ENCODE results near the gene DPP10. TPM values are rescaled to one million over a fixed set of nuclear protein-coding genes. Genes with fewer than 3 reads are reported as not detected.

DPP10 gene
- total and polyA plus RNA-seq, 4 donors: 30.6 to 83.0 (median 48.0) TPM

DNA sequence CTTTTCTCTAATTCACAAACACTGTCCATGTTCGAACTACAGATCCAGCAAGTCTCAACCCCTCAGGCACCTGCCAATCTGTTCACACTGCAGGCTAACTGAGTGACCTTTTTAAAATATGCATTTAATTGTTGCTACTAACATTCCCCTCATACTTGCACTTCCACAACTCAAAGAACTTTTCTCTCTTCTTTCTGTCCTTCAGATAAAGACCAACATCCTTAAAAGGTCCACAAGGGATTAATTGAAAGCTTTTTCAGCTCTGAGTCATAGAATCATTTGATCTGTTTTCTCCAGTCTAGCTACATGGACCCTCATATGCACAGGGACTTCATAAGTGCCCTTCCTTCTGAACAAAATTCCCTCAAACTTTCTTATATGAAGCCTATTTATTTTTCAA, 1321.2 kb downstream of the DPP10 start:
- Histone ChIP-seq H3K36me3 (ENCODE audit: control insufficient read depth, insufficient read depth, low read length) (no peaks in the 10 kb centered on the region), H3K4me3 (ENCODE audit: low read depth, low read length) (no peak overlapping the region), H3K4me1 (ENCODE audit: control insufficient read depth, insufficient read depth, low read length) (no peaks in the 10 kb centered on the region), H3K27me3 (ENCODE audit: control insufficient read depth, insufficient read depth, low read length) (no peaks in the 10 kb centered on the region), H3K27ac (ENCODE audit: low read depth, low read length) (no peak overlapping the region), H3K9me3 (ENCODE audit: control insufficient read depth, insufficient read depth, low read length) (no peaks in the 10 kb centered on the region)
- no peak for DNase-seq (ENCODE audit: low read depth in 4 of 6, low spot score in 6 of 6)
- no CpG with 5 or more reads among the region's 1 CpG for WGBS (ENCODE audit: insufficient coverage)

DNA sequence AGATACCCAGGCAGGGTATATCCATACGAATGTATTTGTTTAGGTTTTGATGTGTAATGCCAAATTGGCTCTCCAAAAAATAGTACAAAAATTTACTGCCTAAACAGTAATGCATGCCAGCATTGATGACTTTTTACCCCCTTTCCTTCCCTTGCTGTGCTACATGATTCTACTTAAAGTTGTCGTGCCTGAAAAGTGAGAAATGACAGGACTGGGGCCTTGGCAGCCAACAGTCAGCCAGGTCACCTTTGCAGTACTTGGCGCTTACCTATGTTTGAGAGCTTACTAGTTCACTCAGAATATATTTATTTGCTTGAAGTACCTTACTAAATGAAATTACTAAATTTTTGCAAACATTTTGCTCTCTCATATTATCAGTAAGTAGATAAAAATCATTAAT, 1329.1 kb downstream of the DPP10 start:
- Histone ChIP-seq H3K4me3 (ENCODE audit: low read depth, low read length) (no peak overlapping the region), H3K4me1 (ENCODE audit: control insufficient read depth, insufficient read depth, low read length) (no peaks in the 10 kb centered on the region), H3K36me3 (ENCODE audit: control insufficient read depth, insufficient read depth, low read length) (no peaks in the 10 kb centered on the region), H3K27me3 (ENCODE audit: control insufficient read depth, insufficient read depth, low read length) (no peaks in the 10 kb centered on the region), H3K27ac (ENCODE audit: low read depth, low read length) (no peak overlapping the region), H3K9me3 (ENCODE audit: control insufficient read depth, insufficient read depth, low read length) (no peaks in the 10 kb centered on the region)
- no CpG with 5 or more reads among the region's 3 CpGs for WGBS (ENCODE audit: insufficient coverage)
- no peak for DNase-seq (ENCODE audit: low read depth in 4 of 6, low spot score in 6 of 6)

DNA sequence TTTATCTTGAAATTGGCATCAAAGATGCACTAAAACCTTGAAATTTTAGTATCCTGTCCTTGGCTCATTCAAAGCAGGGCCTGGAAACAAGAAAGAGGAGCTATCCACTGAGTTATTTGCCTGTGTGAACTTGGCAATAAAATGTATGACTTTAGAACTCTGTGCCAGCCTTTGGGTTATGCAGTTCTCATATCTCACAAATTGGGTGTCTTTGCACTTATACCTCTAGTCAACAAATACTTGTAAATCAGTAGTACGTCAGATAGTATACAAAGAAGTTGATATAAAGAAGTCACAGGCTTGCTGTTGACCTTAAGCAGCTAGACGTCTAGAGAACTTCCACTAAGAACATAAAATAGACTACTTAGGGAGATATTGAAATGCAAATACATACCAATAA, 1331.9 kb downstream of the DPP10 start:
- H3K36me3 ChIP-seq (ENCODE audit: control insufficient read depth, insufficient read depth, low read length): no peaks in the 10 kb centered on the region
- no peaks in the 10 kb centered on the region for H3K27me3 ChIP-seq (ENCODE audit: control insufficient read depth, insufficient read depth, low read length)
- no peak overlapping the region for H3K27ac ChIP-seq (ENCODE audit: low read depth, low read length)
- no CpG with 5 or more reads among the region's 2 CpGs for WGBS (ENCODE audit: insufficient coverage)
- H3K4me1 ChIP-seq (ENCODE audit: control insufficient read depth, insufficient read depth, low read length): no peaks in the 10 kb centered on the region
- no peaks in the 10 kb centered on the region for H3K9me3 ChIP-seq (ENCODE audit: control insufficient read depth, insufficient read depth, low read length)
- no peak overlapping the region for H3K4me3 ChIP-seq (ENCODE audit: low read depth, low read length)
- no peak for DNase-seq (ENCODE audit: low read depth in 4 of 6, low spot score in 6 of 6)

DNA sequence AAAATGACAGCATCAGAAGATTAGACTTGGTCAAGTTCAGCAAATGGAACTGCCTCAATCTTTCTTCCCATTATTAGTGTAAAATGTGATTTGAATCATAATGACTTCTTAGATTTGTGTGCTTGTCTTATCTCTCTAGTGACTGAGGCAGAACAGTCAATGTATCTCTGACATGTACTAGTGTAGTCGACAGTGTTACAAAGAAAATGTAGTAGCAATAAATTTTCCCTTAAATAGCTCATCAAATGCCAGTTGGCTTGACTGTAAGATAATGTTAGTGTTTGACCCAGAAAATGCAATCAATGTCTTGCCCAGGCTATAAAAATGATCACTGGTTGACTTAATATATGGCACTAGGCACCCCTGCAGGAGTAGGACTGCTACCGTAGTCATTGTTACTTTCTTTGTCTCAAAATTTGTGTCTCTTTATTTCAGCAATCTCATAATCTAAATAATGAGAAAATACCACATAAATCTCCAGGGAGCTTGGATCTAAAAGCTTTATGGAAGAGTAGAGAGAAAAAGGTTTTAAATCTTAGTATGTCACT, 1336.7 kb downstream of the DPP10 start:
- H3K4me3 ChIP-seq (ENCODE audit: low read depth, low read length): no peak overlapping the region
- no CpG with 5 or more reads among the region's 2 CpGs for WGBS (ENCODE audit: insufficient coverage)
- H3K4me1 ChIP-seq (ENCODE audit: control insufficient read depth, insufficient read depth, low read length): no peaks in the 10 kb centered on the region
- no peaks in the 10 kb centered on the region for H3K9me3 ChIP-seq (ENCODE audit: control insufficient read depth, insufficient read depth, low read length)
- no peaks in the 10 kb centered on the region for H3K27me3 ChIP-seq (ENCODE audit: control insufficient read depth, insufficient read depth, low read length)
- H3K27ac ChIP-seq (ENCODE audit: low read depth, low read length): no peak overlapping the region
- DNase-seq (ENCODE audit: low read depth in 4 of 6, low spot score in 6 of 6): peak in 1 of 6 donors; percentile 24
- no peaks in the 10 kb centered on the region for H3K36me3 ChIP-seq (ENCODE audit: control insufficient read depth, insufficient read depth, low read length)

DNA sequence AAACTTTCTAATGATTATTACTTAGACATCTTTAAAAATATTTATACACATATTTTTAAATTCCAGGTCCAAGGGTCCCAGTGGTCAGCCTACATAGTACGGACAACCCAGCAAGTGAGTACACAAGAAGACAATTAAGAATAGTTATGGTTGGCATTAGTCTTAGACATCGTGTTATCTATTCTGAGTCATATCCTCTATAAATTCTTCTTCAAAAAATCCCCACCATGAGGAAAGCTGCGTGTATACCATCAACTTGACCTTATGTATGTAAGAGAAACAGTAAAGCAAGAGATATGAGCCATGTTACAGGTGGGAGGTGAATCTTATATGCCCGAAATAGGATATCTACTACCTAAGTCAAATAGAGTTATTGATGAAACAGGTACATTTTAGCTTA, 1339.8 kb downstream of the DPP10 start:
- DNase-seq (ENCODE audit: low read depth in 4 of 6, low spot score in 6 of 6): no peak
- no CpG with 5 or more reads among the region's 4 CpGs for WGBS (ENCODE audit: insufficient coverage)
- Histone ChIP-seq H3K9me3 (ENCODE audit: control insufficient read depth, insufficient read depth, low read length) (peaks cover 4% of the 10 kb centered on the region), H3K36me3 (ENCODE audit: control insufficient read depth, insufficient read depth, low read length) (no peaks in the 10 kb centered on the region), H3K27ac (ENCODE audit: low read depth, low read length) (no peak overlapping the region), H3K4me3 (ENCODE audit: low read depth, low read length) (no peak overlapping the region), H3K27me3 (ENCODE audit: control insufficient read depth, insufficient read depth, low read length) (no peaks in the 10 kb centered on the region), H3K4me1 (ENCODE audit: control insufficient read depth, insufficient read depth, low read length) (no peaks in the 10 kb centered on the region)

DNA sequence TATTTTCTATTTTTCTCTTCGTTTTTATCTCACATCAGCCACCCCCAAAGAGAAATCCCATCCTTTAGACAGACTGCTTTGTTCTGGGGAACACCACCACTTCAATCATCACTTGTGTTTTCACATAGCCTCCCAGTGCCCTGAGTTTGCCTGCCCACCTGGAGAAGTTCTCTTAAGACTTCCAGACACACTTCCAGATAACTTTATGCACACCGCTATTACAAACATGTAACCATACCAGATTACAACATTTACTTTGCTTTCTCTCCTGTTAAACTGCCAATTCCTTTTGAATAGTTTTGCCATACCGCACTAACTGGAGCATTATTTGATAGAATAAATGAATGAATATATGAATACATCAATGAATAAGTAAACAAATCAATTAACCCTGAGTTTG, 1353.6 kb downstream of the DPP10 start:
- H3K27ac ChIP-seq (ENCODE audit: low read depth, low read length): no peak overlapping the region
- no peaks in the 10 kb centered on the region for H3K9me3 ChIP-seq (ENCODE audit: control insufficient read depth, insufficient read depth, low read length)
- H3K27me3 ChIP-seq (ENCODE audit: control insufficient read depth, insufficient read depth, low read length): no peaks in the 10 kb centered on the region
- WGBS (ENCODE audit: insufficient coverage): 79% methylated on average over 2 of the region's 3 CpGs
- no peak for DNase-seq (ENCODE audit: low read depth in 4 of 6, low spot score in 6 of 6)
- H3K4me1 ChIP-seq (ENCODE audit: control insufficient read depth, insufficient read depth, low read length): no peaks in the 10 kb centered on the region
- no peak overlapping the region for H3K4me3 ChIP-seq (ENCODE audit: low read depth, low read length)
- no peaks in the 10 kb centered on the region for H3K36me3 ChIP-seq (ENCODE audit: control insufficient read depth, insufficient read depth, low read length)

DNA sequence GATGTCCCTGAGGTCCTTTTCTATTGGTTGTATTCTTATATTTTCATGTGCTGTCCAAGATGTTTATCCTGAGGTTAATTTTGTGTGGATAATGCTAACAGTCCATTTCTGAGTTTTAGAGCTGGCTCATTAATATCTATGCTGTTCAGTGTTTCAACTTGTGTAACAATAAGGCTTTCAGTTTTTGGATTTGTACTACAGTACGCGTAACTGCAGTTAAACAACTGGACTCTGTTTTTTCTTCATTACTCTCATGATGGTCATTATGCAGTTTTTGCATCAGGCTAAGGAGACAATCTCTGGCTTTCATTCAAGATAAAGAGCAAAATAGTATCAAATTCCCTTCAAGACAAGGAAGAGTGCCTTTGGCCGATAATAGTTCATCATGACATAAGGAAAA, 1364.8 kb downstream of the DPP10 start:
- Histone ChIP-seq H3K27me3 (ENCODE audit: control insufficient read depth, insufficient read depth, low read length) (no peaks in the 10 kb centered on the region), H3K9me3 (ENCODE audit: control insufficient read depth, insufficient read depth, low read length) (no peaks in the 10 kb centered on the region), H3K4me1 (ENCODE audit: control insufficient read depth, insufficient read depth, low read length) (no peaks in the 10 kb centered on the region), H3K36me3 (ENCODE audit: control insufficient read depth, insufficient read depth, low read length) (no peaks in the 10 kb centered on the region), H3K4me3 (ENCODE audit: low read depth, low read length) (no peak overlapping the region), H3K27ac (ENCODE audit: low read depth, low read length) (no peak overlapping the region)
- peak in 2 of 6 donors; percentile 30 to 61 for DNase-seq (ENCODE audit: low read depth in 4 of 6, low spot score in 6 of 6)
- no CpG with 5 or more reads among the region's 3 CpGs for WGBS (ENCODE audit: insufficient coverage)

DNA sequence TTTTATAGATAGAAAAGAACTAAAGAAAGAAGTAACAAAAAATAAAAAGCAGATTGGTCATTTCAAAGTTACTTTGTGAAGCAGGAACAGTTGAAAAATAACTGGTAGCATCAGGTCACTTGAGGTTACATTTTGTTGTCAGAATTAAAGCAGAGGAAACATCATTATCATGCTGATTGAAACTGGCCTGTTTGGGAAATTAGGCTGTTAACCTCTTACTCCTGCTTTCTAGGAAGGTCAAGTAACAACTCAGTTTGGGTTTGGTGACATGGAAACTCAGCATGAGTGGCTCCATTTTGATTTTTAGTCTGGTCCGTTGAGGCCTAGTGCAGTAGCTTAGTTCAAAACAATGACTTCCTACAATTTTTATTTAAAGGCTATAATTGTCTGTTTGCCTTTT, 1383.5 kb downstream of the DPP10 start:
- Histone ChIP-seq H3K4me1 (ENCODE audit: control insufficient read depth, insufficient read depth, low read length) (no peaks in the 10 kb centered on the region), H3K9me3 (ENCODE audit: control insufficient read depth, insufficient read depth, low read length) (no peaks in the 10 kb centered on the region), H3K36me3 (ENCODE audit: control insufficient read depth, insufficient read depth, low read length) (no peaks in the 10 kb centered on the region), H3K27me3 (ENCODE audit: control insufficient read depth, insufficient read depth, low read length) (no peaks in the 10 kb centered on the region), H3K4me3 (ENCODE audit: low read depth, low read length) (no peak overlapping the region), H3K27ac (ENCODE audit: low read depth, low read length) (no peak overlapping the region)
- no peak for DNase-seq (ENCODE audit: low read depth in 4 of 6, low spot score in 6 of 6)
- no CpG with 5 or more reads among the region's 1 CpG for WGBS (ENCODE audit: insufficient coverage)

DNA sequence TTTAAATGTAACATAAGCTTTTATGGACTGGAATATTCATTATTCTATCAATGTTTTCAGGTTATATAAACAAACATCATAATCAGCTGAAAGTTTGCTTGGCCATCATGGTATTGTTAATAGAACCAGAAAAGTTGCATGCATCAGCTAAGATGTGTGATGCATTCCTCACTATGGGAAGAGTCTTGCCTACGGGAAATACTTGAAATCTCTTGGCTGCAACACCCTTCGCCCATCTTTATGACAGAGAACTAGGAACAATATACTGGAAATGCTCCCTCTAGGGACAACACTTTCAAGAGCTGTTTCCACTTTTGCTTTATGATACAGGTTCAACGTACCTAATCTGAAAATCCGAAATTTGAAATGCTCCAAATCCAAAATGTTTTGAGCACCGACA, 1390.8 kb downstream of the DPP10 start:
- 95% methylated on average over 4 of the region's 5 CpGs for WGBS (ENCODE audit: insufficient coverage)
- Histone ChIP-seq H3K36me3 (ENCODE audit: control insufficient read depth, insufficient read depth, low read length) (no peaks in the 10 kb centered on the region), H3K27me3 (ENCODE audit: control insufficient read depth, insufficient read depth, low read length) (no peaks in the 10 kb centered on the region), H3K4me1 (ENCODE audit: control insufficient read depth, insufficient read depth, low read length) (no peaks in the 10 kb centered on the region), H3K9me3 (ENCODE audit: control insufficient read depth, insufficient read depth, low read length) (no peaks in the 10 kb centered on the region), H3K27ac (ENCODE audit: low read depth, low read length) (no peak overlapping the region), H3K4me3 (ENCODE audit: low read depth, low read length) (no peak overlapping the region)
- no peak for DNase-seq (ENCODE audit: low read depth in 4 of 6, low spot score in 6 of 6)

DNA sequence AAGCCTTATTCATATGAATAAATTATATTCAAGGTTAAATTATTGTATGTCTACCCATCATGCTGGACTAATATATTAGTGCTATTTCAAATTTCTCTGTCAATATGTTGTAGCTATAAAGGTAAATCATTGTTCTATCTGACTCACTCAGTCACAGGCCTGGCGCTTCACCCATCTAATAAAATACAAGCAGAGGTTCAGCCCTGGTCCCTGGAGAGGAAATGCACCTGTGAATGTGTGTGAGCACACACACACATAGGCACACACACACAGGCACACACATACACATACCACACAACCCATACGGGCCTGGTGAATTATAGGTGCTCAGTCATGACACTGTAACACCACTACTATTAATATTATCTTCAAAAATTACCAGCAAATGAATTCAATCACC, 1396.1 kb downstream of the DPP10 start:
- WGBS (ENCODE audit: insufficient coverage): 17% methylated on average over 1 of the region's 2 CpGs
- Histone ChIP-seq H3K4me3 (ENCODE audit: low read depth, low read length) (no peak overlapping the region), H3K4me1 (ENCODE audit: control insufficient read depth, insufficient read depth, low read length) (no peaks in the 10 kb centered on the region), H3K27ac (ENCODE audit: low read depth, low read length) (no peak overlapping the region), H3K9me3 (ENCODE audit: control insufficient read depth, insufficient read depth, low read length) (no peaks in the 10 kb centered on the region), H3K36me3 (ENCODE audit: control insufficient read depth, insufficient read depth, low read length) (no peaks in the 10 kb centered on the region), H3K27me3 (ENCODE audit: control insufficient read depth, insufficient read depth, low read length) (no peaks in the 10 kb centered on the region)
- no peak for DNase-seq (ENCODE audit: low read depth in 4 of 6, low spot score in 6 of 6)
